Chondrocyte (in vitro differentiated cells): ENCODE results near the gene CENPC. TPM values are rescaled to one million over a fixed set of nuclear protein-coding genes. Genes with fewer than 3 reads are reported as not detected.

Experiments
- DNase-seq: peaks from one replicate; pipeline ENCODE4 v3.0.0; 2021; ENCODE audit warnings: mixed read lengths, low spot score
- H3K27ac Mint-ChIP-seq: one replicate; pipeline ENCODE4 v1.8.0; 2021; ENCODE audit warnings: mild to moderate bottlenecking, moderate library complexity, mixed read lengths; ENCODE audit not compliant: unreplicated experiment
- H3K27me3 Mint-ChIP-seq: 2 replicates; pipeline ENCODE4 v1.8.0; 2021; ENCODE audit warnings: low read depth, mixed read lengths
- H3K36me3 Mint-ChIP-seq: 2 replicates; pipeline ENCODE4 v1.8.0; 2021; ENCODE audit warnings: low read depth, mixed read lengths
- H3K4me1 Mint-ChIP-seq: 2 replicates; pipeline ENCODE4 v1.8.0; 2021; ENCODE audit warnings: low read depth, mild to moderate bottlenecking, mixed read lengths
- H3K4me3 Mint-ChIP-seq: one replicate; pipeline ENCODE4 v1.8.0; 2021; ENCODE audit warnings: mild to moderate bottlenecking, moderate library complexity, mixed read lengths; ENCODE audit not compliant: unreplicated experiment
- H3K9me3 Mint-ChIP-seq: 2 replicates; pipeline ENCODE4 v1.8.0; 2021; ENCODE audit warnings: low read depth, mixed read lengths
- total RNA-seq: library from RNA; stranded (reverse); gene quantifications from 3 replicates; pipeline ENCODE4 v1.2.1, GENCODE V29; 2021
- TF ChIP-seq, protein P1 (sequence below): fragments of 200-600 bp; sonication (generic); IDR thresholded peaks from 2 replicates; pipeline ENCODE4 v1.5.0; 2021; ENCODE audit warnings: antibody characterized with exemption, mild to moderate bottlenecking, moderate library complexity

CENPC gene
- total RNA-seq, 1 donor from 2014 or later: 9.7 TPM

GRCh38 chr4:67575232-67576058 lies 30.1 kb upstream of the CENPC start:
- H3K27me3 Mint-ChIP-seq: no peaks in the 10 kb centered on the region
- H3K4me3 Mint-ChIP-seq: no peak overlapping the region
- no peak for DNase-seq
- TF ChIP-seq, protein P1, sequence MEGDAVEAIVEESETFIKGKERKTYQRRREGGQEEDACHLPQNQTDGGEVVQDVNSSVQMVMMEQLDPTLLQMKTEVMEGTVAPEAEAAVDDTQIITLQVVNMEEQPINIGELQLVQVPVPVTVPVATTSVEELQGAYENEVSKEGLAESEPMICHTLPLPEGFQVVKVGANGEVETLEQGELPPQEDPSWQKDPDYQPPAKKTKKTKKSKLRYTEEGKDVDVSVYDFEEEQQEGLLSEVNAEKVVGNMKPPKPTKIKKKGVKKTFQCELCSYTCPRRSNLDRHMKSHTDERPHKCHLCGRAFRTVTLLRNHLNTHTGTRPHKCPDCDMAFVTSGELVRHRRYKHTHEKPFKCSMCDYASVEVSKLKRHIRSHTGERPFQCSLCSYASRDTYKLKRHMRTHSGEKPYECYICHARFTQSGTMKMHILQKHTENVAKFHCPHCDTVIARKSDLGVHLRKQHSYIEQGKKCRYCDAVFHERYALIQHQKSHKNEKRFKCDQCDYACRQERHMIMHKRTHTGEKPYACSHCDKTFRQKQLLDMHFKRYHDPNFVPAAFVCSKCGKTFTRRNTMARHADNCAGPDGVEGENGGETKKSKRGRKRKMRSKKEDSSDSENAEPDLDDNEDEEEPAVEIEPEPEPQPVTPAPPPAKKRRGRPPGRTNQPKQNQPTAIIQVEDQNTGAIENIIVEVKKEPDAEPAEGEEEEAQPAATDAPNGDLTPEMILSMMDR: no peak
- H3K4me1 Mint-ChIP-seq: no peaks in the 10 kb centered on the region
- no peaks in the 10 kb centered on the region for H3K36me3 Mint-ChIP-seq
- H3K27ac Mint-ChIP-seq: no peak overlapping the region
- no peaks in the 10 kb centered on the region for H3K9me3 Mint-ChIP-seq

DNA sequence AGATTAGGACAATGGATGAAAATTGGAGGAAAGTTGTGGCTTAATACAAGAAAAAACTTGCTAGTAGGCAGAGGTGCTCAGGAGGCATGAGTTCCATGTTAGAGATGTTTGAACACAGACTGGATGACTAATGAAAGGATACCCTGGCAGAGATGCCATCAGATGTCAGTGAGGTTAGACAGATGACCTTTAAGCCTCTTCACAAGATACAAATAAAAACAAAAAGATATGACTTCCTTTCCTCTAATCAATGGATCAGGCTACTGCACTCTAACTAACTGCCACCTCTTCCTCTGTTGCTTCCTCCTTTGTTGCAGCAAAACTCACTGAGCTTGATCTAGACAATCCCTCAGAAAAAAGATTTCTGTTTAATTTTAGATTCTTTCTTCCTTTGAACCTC lies 27.9 kb upstream of the CENPC start:
- Mint-ChIP-seq H3K4me1 (no peaks in the 10 kb centered on the region), H3K36me3 (no peaks in the 10 kb centered on the region), H3K27me3 (no peaks in the 10 kb centered on the region), H3K4me3 (no peak overlapping the region), H3K27ac (no peak overlapping the region), H3K9me3 (no peaks in the 10 kb centered on the region)
- TF ChIP-seq, protein P1: no peak
- DNase-seq: no peak

DNA sequence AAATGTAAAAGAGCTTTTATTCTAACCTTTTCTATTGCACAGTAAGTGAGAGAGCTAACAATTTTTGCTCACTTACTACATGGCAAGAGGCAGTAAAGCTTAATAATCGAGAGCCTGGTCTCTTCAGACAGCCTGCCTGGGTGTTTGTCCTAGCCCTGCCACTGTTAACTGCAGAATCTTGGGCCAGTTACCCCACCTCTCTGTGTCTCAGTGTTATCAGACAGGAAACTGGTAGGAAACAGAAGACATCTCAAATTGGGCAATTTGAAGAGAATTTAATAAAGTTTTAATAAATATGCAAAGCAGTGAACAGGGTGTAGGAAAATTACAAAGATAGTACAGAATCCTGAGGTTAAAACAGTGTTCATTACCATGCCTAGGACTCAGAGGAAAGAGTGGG lies 26.7 kb upstream of the CENPC start:
- H3K27ac Mint-ChIP-seq: no peak overlapping the region
- H3K36me3 Mint-ChIP-seq: no peaks in the 10 kb centered on the region
- no peaks in the 10 kb centered on the region for H3K9me3 Mint-ChIP-seq

GRCh38 chr4:67570537-67570936 lies 25.2 kb upstream of the CENPC start:
- Mint-ChIP-seq H3K36me3 (no peaks in the 10 kb centered on the region), H3K27me3 (no peaks in the 10 kb centered on the region), H3K4me1 (no peaks in the 10 kb centered on the region), H3K4me3 (no peak overlapping the region), H3K27ac (peak overlapping the region; percentile 51), H3K9me3 (no peaks in the 10 kb centered on the region)
- TF ChIP-seq, protein P1: no peak
- no peak for DNase-seq

More for the DNA sequence above, 26.7 kb upstream of the CENPC start:
- no peaks in the 10 kb centered on the region for H3K27me3 Mint-ChIP-seq
- TF ChIP-seq, protein P1: no peak
- no peak overlapping the region for H3K4me3 Mint-ChIP-seq
- no peak for DNase-seq
- H3K4me1 Mint-ChIP-seq: no peaks in the 10 kb centered on the region

DNA sequence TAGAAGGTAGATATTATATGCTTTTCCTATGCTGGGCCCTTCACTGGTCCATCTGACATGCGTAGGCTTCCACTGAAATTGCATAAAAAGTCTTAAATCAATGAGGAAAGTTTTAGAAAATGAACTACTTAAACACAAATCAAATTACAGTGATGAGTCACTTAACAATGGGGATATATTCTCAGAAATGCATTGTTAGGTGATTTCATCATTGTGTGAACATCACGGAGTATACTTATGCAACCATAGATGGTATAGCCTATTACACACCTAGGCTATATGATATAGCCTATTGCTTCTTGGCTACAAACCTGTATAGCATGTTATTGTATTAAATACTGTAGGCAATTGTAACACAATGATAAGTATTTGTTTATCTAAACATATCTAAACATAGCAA lies 23.5 kb upstream of the CENPC start:
- H3K4me3 Mint-ChIP-seq: no peak overlapping the region
- no peaks in the 10 kb centered on the region for H3K4me1 Mint-ChIP-seq
- DNase-seq: no peak
- H3K27me3 Mint-ChIP-seq: peaks cover 5% of the 10 kb centered on the region
- H3K9me3 Mint-ChIP-seq: no peaks in the 10 kb centered on the region
- H3K36me3 Mint-ChIP-seq: no peaks in the 10 kb centered on the region
- TF ChIP-seq, protein P1: no peak
- H3K27ac Mint-ChIP-seq: no peak overlapping the region
